H1 (cell line): ENCODE data around the gene OR10A6. TPM values are rescaled to one million over a fixed set of nuclear protein-coding genes. Genes with fewer than 3 reads are reported as not detected.

Experiments
- CTCF ChIA-PET: fragments of 300-600 bp; sonication (Branson Sonifier 250); formaldehyde crosslinking; loops from one replicate; lab custom pipeline; 2021; ENCODE audit not compliant: partially characterized antibody; lab: Charles Lee
- POLR2A ChIA-PET: fragments of 300-600 bp; sonication (Branson Sonifier 250); formaldehyde crosslinking; loops from one replicate; lab custom pipeline; 2021; ENCODE audit warnings: inconsistent platforms; ENCODE audit not compliant: partially characterized antibody; lab: Charles Lee
- DNase-seq, 2 experiments: peaks; one replicate each; pipeline versions ENCODE4 v3.0.0 to v3.0.0-alpha.2; 2010 to 2022; ENCODE audit warnings: low spot score in 2 of 2, low read depth in 1 of 2, mixed read lengths in 1 of 2
- FAIRE-seq: peaks from 2 replicates; lab custom pipeline; 2011; peaks lifted over from hg19 to GRCh38; lab: Jason Lieb, UNC
- H2AFZ ChIP-seq: 2 replicates; pipeline ENCODE4 v1.8.1; 2012; ENCODE audit warnings: low read length, inconsistent platforms
- H2AK5ac ChIP-seq: 2 replicates; pipeline ENCODE4 v1.6.1; 2013; ENCODE audit warnings: low read depth, low read length
- H2BK120ac ChIP-seq: replicated peaks from 2 replicates; pipeline ENCODE3; 2013; ENCODE audit warnings: low read depth, low read length, inconsistent platforms
- H2BK12ac ChIP-seq: 2 replicates; pipeline ENCODE4 v1.6.1; 2013; ENCODE audit warnings: low read depth, low read length
- H2BK15ac ChIP-seq: 2 replicates; pipeline ENCODE4 v1.6.1; 2013; ENCODE audit warnings: low read length
- H2BK20ac ChIP-seq: 2 replicates; pipeline ENCODE4 v1.6.1; 2013; ENCODE audit warnings: low read length
- H2BK5ac ChIP-seq: 2 replicates; pipeline ENCODE4 v1.6.1; 2013; ENCODE audit warnings: low read depth, low read length
- H3K14ac ChIP-seq: 2 replicates; pipeline ENCODE4 v1.6.1; 2013; ENCODE audit warnings: inconsistent platforms; ENCODE audit not compliant: insufficient read length
- H3K18ac ChIP-seq: 2 replicates; pipeline ENCODE4 v1.6.1; 2013; ENCODE audit warnings: low read length; ENCODE audit errors: extremely low read depth
- H3K23ac ChIP-seq: 2 replicates; pipeline ENCODE4 v1.6.1; 2013; ENCODE audit warnings: inconsistent platforms; ENCODE audit not compliant: insufficient read length
- H3K23me2 ChIP-seq: 2 replicates; pipeline ENCODE4 v1.6.1; 2013; ENCODE audit warnings: low read depth, low read length
- H3K27ac ChIP-seq: 2 replicates; pipeline ENCODE4 v1.6.1; 2011; ENCODE audit warnings: low read depth, low read length, inconsistent platforms
- H3K27me3 ChIP-seq, 4 experiments: replicated peaks in 1 of 4; 1 replicate in 1 of 4; 2 replicates in 3 of 4; pipeline versions ENCODE4 v1.6.1 to v1.8.1; 2011 to 2013; ENCODE audit warnings: low read length in 3 of 4, mild to moderate bottlenecking in 3 of 4, inconsistent platforms in 2 of 4, mixed read lengths in 2 of 4, moderate library complexity in 1 of 4; ENCODE audit not compliant: control insufficient read depth in 3 of 4, insufficient read depth in 3 of 4; ENCODE audit errors: extremely low read depth in 1 of 4
- H3K36me3 ChIP-seq, 4 experiments: 2 replicates each; pipeline versions ENCODE4 v1.6.1 to v1.8.1; 2011 to 2013; ENCODE audit warnings: mild to moderate bottlenecking in 4 of 4, low read length in 3 of 4, moderate library complexity in 2 of 4, control low read depth in 1 of 4, inconsistent platforms in 1 of 4; ENCODE audit not compliant: insufficient read depth in 4 of 4, control insufficient read depth in 2 of 4
- H3K4ac ChIP-seq: replicated peaks from 2 replicates; pipeline ENCODE3; 2013; ENCODE audit warnings: low read length, low read depth, mixed read lengths, inconsistent platforms; ENCODE audit not compliant: insufficient read length
- H3K4me1 ChIP-seq, 4 experiments: replicated peaks in 1 of 4; 1 replicate in 1 of 4; 2 replicates in 3 of 4; pipeline versions ENCODE4 v1.6.1 to v1.8.1; 2011 to 2013; ENCODE audit warnings: low read length in 3 of 4, inconsistent platforms in 2 of 4, mixed read lengths in 1 of 4; ENCODE audit not compliant: insufficient read depth in 4 of 4, control insufficient read depth in 3 of 4
- H3K4me2 ChIP-seq, 2 experiments: 2 replicates each; pipeline versions ENCODE4 v1.6.1 to v1.8.1; 2011 to 2013; ENCODE audit warnings: low read depth in 2 of 2, low read length in 2 of 2, control low read depth in 1 of 2, inconsistent platforms in 1 of 2, mild to moderate bottlenecking in 1 of 2; ENCODE audit not compliant: insufficient read depth in 1 of 2
- H3K4me3 ChIP-seq, 4 experiments: fragments of 200-600, 300-600 bp in 1 of 4; sonication (generic), shearing (Covaris generic), sonication (Bioruptor Twin) in 1 of 4; 2 replicates each; pipeline versions ENCODE4 v1.5.1 to v1.8.1; 2011 to 2016; ENCODE audit warnings: low read length in 4 of 4, low read depth in 3 of 4, control low read depth in 2 of 4, inconsistent platforms in 2 of 4, mild to moderate bottlenecking in 2 of 4, mixed read lengths in 1 of 4, moderate library complexity in 1 of 4; ENCODE audit not compliant: insufficient read depth in 2 of 4; ENCODE audit errors: extremely low read depth in 1 of 4
- H3K56ac ChIP-seq: replicated peaks from 2 replicates; pipeline ENCODE3; 2013; ENCODE audit warnings: low read depth, mild to moderate bottlenecking, mixed read lengths, low read length, inconsistent platforms; ENCODE audit not compliant: insufficient read length
- H3K79me1 ChIP-seq: 2 replicates; pipeline ENCODE4 v1.6.1; 2013; ENCODE audit warnings: low read depth, low read length, control low read depth
- H3K79me2 ChIP-seq, 2 experiments: 2 replicates each; pipeline versions ENCODE4 v1.6.1 to v1.8.1; 2012 to 2013; ENCODE audit warnings: low read length in 2 of 2, mild to moderate bottlenecking in 2 of 2, inconsistent platforms in 1 of 2; ENCODE audit not compliant: insufficient read depth in 2 of 2, control insufficient read depth in 1 of 2
- H3K9ac ChIP-seq, 4 experiments: replicated peaks in 1 of 4; 1 replicate in 1 of 4; 2 replicates in 3 of 4; pipeline versions ENCODE4 v1.6.1 to v1.8.1; 2011 to 2013; ENCODE audit warnings: low read depth in 3 of 4, low read length in 3 of 4, control low read depth in 2 of 4, mild to moderate bottlenecking in 2 of 4, moderate library complexity in 2 of 4, inconsistent platforms in 1 of 4; ENCODE audit errors: extremely low read depth in 1 of 4
- H3K9me3 ChIP-seq, 2 experiments: 2 replicates each; pipeline versions ENCODE4 v1.6.1 to v1.8.1; 2012 to 2013; ENCODE audit warnings: mild to moderate bottlenecking in 2 of 2, moderate library complexity in 2 of 2, control low read depth in 1 of 2, inconsistent platforms in 1 of 2, low read depth in 1 of 2, low read length in 1 of 2, mixed read lengths in 1 of 2; ENCODE audit not compliant: insufficient read depth in 2 of 2
- H4K20me1 ChIP-seq, 2 experiments: replicated peaks in 1 of 2; 2 replicates each; pipeline versions ENCODE3 to v1.8.1; 2011 to 2013; ENCODE audit warnings: inconsistent platforms in 2 of 2, low read length in 2 of 2, mild to moderate bottlenecking in 1 of 2; ENCODE audit not compliant: insufficient read depth in 2 of 2, control insufficient read depth in 1 of 2
- H4K5ac ChIP-seq: 2 replicates; pipeline ENCODE4 v1.6.1; 2013; ENCODE audit warnings: low read length, low read depth, mixed read lengths, inconsistent platforms; ENCODE audit not compliant: insufficient read length
- H4K8ac ChIP-seq: 2 replicates; pipeline ENCODE4 v1.8.0; 2013; ENCODE audit warnings: mild to moderate bottlenecking, moderate library complexity, low read length, inconsistent platforms; ENCODE audit not compliant: insufficient read depth; ENCODE audit errors: extremely low read depth
- H4K91ac ChIP-seq: replicated peaks from 2 replicates; pipeline ENCODE3; 2013; ENCODE audit warnings: low read length, mixed read lengths, inconsistent platforms; ENCODE audit not compliant: insufficient read length
- EZH2 ChIP-seq: fragments of 200-600 bp; sonication (generic); IDR thresholded peaks from 2 replicates; pipeline ENCODE4 v1.7.1; 2012; ENCODE audit warnings: low read depth, mild to moderate bottlenecking, moderate library complexity, low read length, inconsistent platforms; ENCODE audit not compliant: severe bottlenecking
- RAD21 ChIP-seq, 2 experiments: IDR thresholded peaks in 1 of 2; conservative IDR thresholded peaks in 1 of 2; 2 replicates each; pipeline ENCODE4 v1.6.1; 2011; ENCODE audit warnings: low read depth in 2 of 2, low read length in 2 of 2, improper control_type of control experiment in 1 of 2, inconsistent platforms in 1 of 2, mild to moderate bottlenecking in 1 of 2, moderate library complexity in 1 of 2
- polyA plus RNA-seq, 7 experiments: library from polyadenylated mRNA; depleted of rRNA in 3 of 7; stranded (reverse) in 5 of 7; unstranded in 2 of 7; fragments of >200 nt in 5 of 7; fragments of 200-250 nt in 2 of 7; gene quantifications; 1 replicate in 5 of 7; 2 replicates in 1 of 7; 4 replicates in 1 of 7; pipeline versions ENCODE4 v1.2.1 to v1.2.3, GENCODE V29; 2011 to 2013; ENCODE audit warnings: missing spikeins in 2 of 7, mixed read lengths in 2 of 7
- total RNA-seq: library from RNA; stranded (reverse); fragmentation: NEBNext Ultra II Directional; extraction: Animal tissue kit (Norgen Biotek cat#: 25700); gene quantifications from 2 replicates; pipeline ENCODE4 v1.2.1, GENCODE V29; 2021

OR10A6 gene
- total and polyA plus RNA-seq, 2 of the 8 experiments (the other 6 are each of a cell fraction or from before 2014, with no cell fraction given), result not detected

DNA sequence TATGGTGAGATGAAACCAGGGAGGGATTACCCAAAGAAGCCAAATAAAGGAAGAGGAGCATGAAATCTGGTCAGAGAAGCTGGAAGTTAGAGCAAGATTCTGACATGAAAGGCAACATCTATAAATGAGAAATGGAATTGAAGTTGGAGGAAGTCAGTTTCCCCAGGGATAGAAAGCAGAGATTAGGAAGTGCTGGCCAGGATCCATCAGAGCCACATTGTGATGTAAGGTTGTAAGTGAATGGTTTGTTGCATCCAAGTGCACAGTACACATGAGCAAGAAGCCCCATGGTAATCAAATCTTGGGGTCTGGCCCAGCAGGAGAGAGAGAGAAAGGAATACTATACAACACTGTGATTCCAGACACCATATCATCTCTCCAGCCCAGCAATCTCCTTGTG lies 40.8 kb upstream of the OR10A6 start:
- DNase-seq (no peak), FAIRE-seq (no peak)
- H3K9ac ChIP-seq, result no peak overlapping the region
- H3K4me3 ChIP-seq, result no peak overlapping the region
- no peak overlapping the region for H2AK5ac ChIP-seq
- H2BK20ac ChIP-seq, result peak overlapping the region; percentile 84; the same call in 1 of the 2 replicates
- H4K5ac ChIP-seq, result no peak overlapping the region
- CTCF ChIA-PET, result interaction anchor here (0.9 kb wide), 1 partner anchor 66 kb away, joined by 5 read pairs; no protein-coding TSS in a partner anchor
- no peak overlapping the region for H3K4me2 ChIP-seq
- no peak overlapping the region for H3K56ac ChIP-seq
- no peaks in the 10 kb centered on the region for H4K20me1 ChIP-seq
- no peaks in the 10 kb centered on the region for H3K79me1 ChIP-seq
- peaks cover 0 to 6% (median 3%) of the 10 kb centered on the region in 4 experiments; a peak in 3 of 7 replicates for H3K4me1 ChIP-seq
- peak overlapping the region; percentile 93 for H2BK15ac ChIP-seq
- no peaks in the 10 kb centered on the region for H3K79me2 ChIP-seq
- no peak overlapping the region; the same call in 1 of the 2 replicates for H2AFZ ChIP-seq
- no peak overlapping the region for H4K91ac ChIP-seq
- H3K18ac ChIP-seq, result peak overlapping the region; percentile 1; the same call in 1 of the 2 replicates
- no peaks in the 10 kb centered on the region for H3K36me3 ChIP-seq
- no peak overlapping the region for H4K8ac ChIP-seq
- no peak overlapping the region for H3K23ac ChIP-seq
- H2BK12ac ChIP-seq, result peak overlapping the region; percentile 61; the same call in 1 of the 2 replicates
- POLR2A ChIA-PET, result interaction anchor here (2.2 kb wide), 1 partner anchor 15 kb away, joined by 8 read pairs; the partner anchor contains the start of gene EIF3F
- peak overlapping the region; percentile 27; the same call in 1 of the 2 replicates for H2BK5ac ChIP-seq
- no peak overlapping the region for H3K27ac ChIP-seq
- no peaks in the 10 kb centered on the region for H3K27me3 ChIP-seq
- no peaks in the 10 kb centered on the region for H3K9me3 ChIP-seq
- H3K4ac ChIP-seq, result no peak overlapping the region
- TF ChIP-seq RAD21 (IDR thresholded peaks at IDR 0.05 in 1 of 2, conservative IDR thresholded peaks at IDR 0.05 in 1 of 2; ENCODE audit: low read depth in 2 of 2, low read length in 2 of 2) (no peak), EZH2 (no peak)
- H2BK120ac ChIP-seq, result no peak overlapping the region
- no peak overlapping the region for H3K14ac ChIP-seq
- H3K23me2 ChIP-seq, result no peaks in the 10 kb centered on the region
